Caco-2 (cell line): Measurements from ENCODE around the gene KIAA0232. TPM values are rescaled to one million over a fixed set of nuclear protein-coding genes. Genes with fewer than 3 reads are reported as not detected.

Source experiments
- BruUV-seq: library from RNA; stranded (reverse); fragments of 400-500 nt; replicated peaks from 2 replicates; lab custom pipeline; 2021; lab: Mats Ljungman, UMichigan
- CTCF ChIA-PET: fragments of 300-600 bp; sonication (Branson Sonifier 250); formaldehyde crosslinking; loops from one replicate; lab custom pipeline; 2022; ENCODE audit warnings: antibody characterized with exemption; lab: Charles Lee
- POLR2A ChIA-PET: fragments of 300-600 bp; sonication (Branson Sonifier 250); formaldehyde crosslinking; loops from one replicate; lab custom pipeline; 2022; ENCODE audit warnings: antibody characterized with exemption; lab: Charles Lee
- DNase-seq, 2 experiments: peaks; one replicate each; pipeline versions ENCODE4 v3.0.0 to v3.0.0-alpha.2; 2020 to 2022
- H3K27me3 ChIP-seq: replicated peaks from 2 replicates; pipeline ENCODE4 v1.6.0; 2011; ENCODE audit warnings: low read length; ENCODE audit not compliant: control insufficient read depth, insufficient read depth
- H3K36me3 ChIP-seq: 2 replicates; pipeline ENCODE4 v1.5.1; 2011; ENCODE audit warnings: low read length; ENCODE audit not compliant: control insufficient read depth, insufficient read depth
- H3K4me1 ChIP-seq: fragments of 250-450 bp; sonication (Bioruptor Pico); 2 replicates; pipeline ENCODE4 v1.5.1; 2020; ENCODE audit warnings: mild to moderate bottlenecking
- H3K4me3 ChIP-seq: 2 replicates; pipeline ENCODE4 v1.5.1; 2011; ENCODE audit warnings: low read depth, mild to moderate bottlenecking, control low read depth, low read length
- H3K9me3 ChIP-seq: fragments of 250-450 bp; sonication (Bioruptor Pico); 2 replicates; pipeline ENCODE4 v1.5.1; 2020; ENCODE audit warnings: mild to moderate bottlenecking, moderate library complexity
- H3K27ac Mint-ChIP-seq: one replicate; pipeline ENCODE4 v1.8.0; 2022; ENCODE audit warnings: mixed read lengths; ENCODE audit not compliant: unreplicated experiment
- H3K27me3 Mint-ChIP-seq: one replicate; pipeline ENCODE4 v1.8.0; 2022; ENCODE audit warnings: mixed read lengths; ENCODE audit not compliant: insufficient read depth, unreplicated experiment
- H3K36me3 Mint-ChIP-seq: one replicate; pipeline ENCODE4 v1.8.0; 2022; ENCODE audit warnings: mild to moderate bottlenecking, mixed read lengths; ENCODE audit not compliant: insufficient read depth, unreplicated experiment
- H3K4me1 Mint-ChIP-seq: one replicate; pipeline ENCODE4 v1.8.0; 2022; ENCODE audit warnings: low read depth, mixed read lengths; ENCODE audit not compliant: unreplicated experiment
- H3K4me3 Mint-ChIP-seq: one replicate; pipeline ENCODE4 v1.8.0; 2022; ENCODE audit warnings: mild to moderate bottlenecking, moderate library complexity, mixed read lengths; ENCODE audit not compliant: unreplicated experiment
- H3K9me3 Mint-ChIP-seq: one replicate; pipeline ENCODE4 v1.8.0; 2022; ENCODE audit warnings: mixed read lengths; ENCODE audit not compliant: unreplicated experiment
- CTCF ChIP-seq, 2 experiments: fragments of 200-600 bp in 1 of 2; IDR thresholded peaks; 1 replicate in 1 of 2; 2 replicates in 1 of 2; pipeline versions ENCODE4 v1.5.1 to v1.8.0; 2011 to 2022; ENCODE audit warnings: antibody characterized with exemption in 1 of 2, control low read depth in 1 of 2, inconsistent platforms in 1 of 2, low read depth in 1 of 2, low read length in 1 of 2, mild to moderate bottlenecking in 1 of 2, moderate library complexity in 1 of 2; ENCODE audit not compliant: insufficient read depth in 1 of 2, severe bottlenecking in 1 of 2, unreplicated experiment in 1 of 2
- intact Hi-C: fragments of 100-400 bp; cut with micrococcal nuclease; formaldehyde crosslinking; loops from one replicate; pipeline ENCODE4 v1.10.0; 2022; ENCODE audit not compliant: unreplicated experiment
- total RNA-seq: library from RNA; stranded (reverse); gene quantifications from 2 replicates; pipeline ENCODE4 v1.2.3, GENCODE V29; 2022

The KIAA0232 gene
- total RNA-seq, 1 experiment from 2014 or later = 19.7 TPM

DNA sequence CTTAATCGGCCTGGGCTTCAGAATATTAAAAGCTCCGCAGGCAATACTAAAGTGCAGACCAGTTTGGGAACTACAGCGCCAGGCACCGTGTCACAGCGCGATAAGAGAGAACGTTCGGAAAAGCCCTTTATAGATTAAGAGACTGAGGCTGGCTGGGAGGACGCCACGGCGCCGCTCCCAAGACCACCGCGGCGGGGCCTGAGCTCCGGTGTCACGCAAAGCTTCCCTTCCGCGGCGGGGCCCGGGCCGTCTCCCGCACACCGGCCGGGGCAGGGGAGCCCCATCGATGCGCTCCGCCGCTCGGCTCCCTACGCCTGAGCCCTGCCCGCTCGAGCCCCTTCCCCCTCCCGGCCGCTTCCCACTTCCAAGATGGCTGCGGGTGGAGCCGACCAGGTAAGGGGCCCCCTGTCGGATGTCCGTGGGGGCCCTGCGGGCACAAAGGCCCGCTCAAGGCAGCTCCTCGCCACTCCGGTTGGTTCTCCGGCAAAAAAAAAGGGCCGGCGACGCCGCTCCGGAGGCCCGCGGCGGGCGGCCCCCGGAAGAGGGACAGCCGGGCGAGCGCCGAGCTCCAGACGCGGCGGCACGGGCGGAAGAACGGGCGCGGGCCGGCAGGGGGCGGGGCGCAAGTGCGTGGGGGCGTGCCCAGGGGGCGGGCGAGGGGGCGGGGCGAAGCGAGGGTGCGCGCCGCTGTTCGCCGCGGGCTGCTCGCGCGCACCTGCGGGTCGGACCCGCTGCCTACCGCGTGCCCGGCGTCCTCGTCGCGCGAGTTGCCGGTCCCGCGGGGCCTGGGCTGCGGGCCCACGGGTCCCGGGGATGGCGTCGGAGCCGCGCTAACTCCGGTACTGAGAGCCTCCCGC is 126.8 kb downstream of the KIAA0232 start, which contains the start of gene TBC1D14:
Gene TBC1D14, plus strand, starts transcription at position 714 of the 857 bp plus-strand sequence. CDS start 13,564 bp downstream, outside the sequence.
- BruUV-seq = no TSS peak
- H3K9me3 Mint-ChIP-seq = no peaks in the 10 kb centered on the region

DNA sequence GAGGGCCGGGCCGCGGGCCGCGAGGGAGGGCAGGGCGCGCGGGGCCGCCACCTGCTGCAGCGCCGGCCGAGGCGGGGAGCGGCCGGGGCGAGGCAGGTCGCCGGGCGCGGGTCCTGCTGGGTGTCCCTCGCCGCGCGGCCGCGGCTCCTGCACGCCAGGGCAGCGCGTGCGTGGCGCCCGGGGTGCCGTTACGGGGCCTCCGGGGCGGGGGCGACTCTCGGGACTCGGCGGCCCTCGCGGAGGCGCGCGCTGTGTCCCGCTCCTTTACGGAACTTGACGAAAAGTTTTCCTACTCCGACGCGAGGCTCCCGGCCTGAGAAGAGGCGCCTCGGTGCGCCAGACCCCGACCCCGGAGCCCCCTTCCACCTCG is 127.4 kb downstream of the KIAA0232 start:
- peaks cover 27% of the 10 kb centered on the region for H3K4me1 Mint-ChIP-seq
- H3K36me3 Mint-ChIP-seq = peaks cover 18% of the 10 kb centered on the region
- no peaks in the 10 kb centered on the region for H3K9me3 Mint-ChIP-seq
- DNase-seq = no peak
- no peaks in the 10 kb centered on the region for H3K27me3 Mint-ChIP-seq
- no peaks in the 10 kb centered on the region for H3K36me3 ChIP-seq
- peak overlapping the region; percentile 94 for H3K4me3 Mint-ChIP-seq
- H3K4me3 ChIP-seq = peak overlapping the region; percentile 83
- BruUV-seq = no TSS peak
- ChIA-PET POLR2A (interaction anchor here (0.6 to 1.8 kb wide), 10 partner anchors 8 to 219 kb away, joined by 3 to 16 read pairs (median 4); partner anchors contain the start of gene GRPEL1), CTCF (interaction anchor here (0.6 to 2.3 kb wide), 7 partner anchors 7 to 165 kb away, joined by 3 to 18 read pairs (median 3); no protein-coding TSS in a partner anchor)
- H3K9me3 ChIP-seq = no peaks in the 10 kb centered on the region
- intact Hi-C loops = loop anchor here (1.0 to 2.0 kb wide), 2 partner anchors 44 to 77 kb away; no protein-coding TSS in a partner anchor
- TF ChIP-seq CTCF (IDR thresholded peaks at IDR 0.05; ENCODE audit: insufficient read depth in 1 of 2, low read depth in 1 of 2, low read length in 1 of 2, severe bottlenecking in 1 of 2, unreplicated experiment in 1 of 2) = no peak
- H3K4me1 ChIP-seq = peaks cover 19% of the 10 kb centered on the region
- H3K27me3 ChIP-seq = no peaks in the 10 kb centered on the region
- H3K27ac Mint-ChIP-seq = peak overlapping the region; percentile 89

More for the DNA sequence above, 126.8 kb downstream of the KIAA0232 start, which contains the start of gene TBC1D14:
- peak within 1 kb of the TSS; percentile 89 for H3K27ac Mint-ChIP-seq
- Histone ChIP-seq H3K4me1 (peaks cover 22% of the 10 kb centered on the region), H3K4me3 (peak within 1 kb of the TSS; percentile 83), H3K9me3 (no peaks in the 10 kb centered on the region), H3K27me3 (no peaks in the 10 kb centered on the region), H3K36me3 (no peaks in the 10 kb centered on the region)
- peak within 1 kb of the TSS; percentile 94 for H3K4me3 Mint-ChIP-seq
- ChIA-PET CTCF (interaction anchor here (0.6 to 2.3 kb wide), 7 partner anchors 8 to 164 kb away, joined by 3 to 18 read pairs (median 3); no protein-coding TSS in a partner anchor), POLR2A (interaction anchor here (0.5 to 1.8 kb wide), 15 partner anchors 8 to 219 kb away, joined by 3 to 16 read pairs (median 4); partner anchors contain the start of gene GRPEL1)
- TF ChIP-seq CTCF (IDR thresholded peaks at IDR 0.05; ENCODE audit: insufficient read depth in 1 of 2, low read depth in 1 of 2, low read length in 1 of 2, severe bottlenecking in 1 of 2, unreplicated experiment in 1 of 2) = peak in 1 of 2 experiments; percentile 16
- intact Hi-C loops = loop anchor here (1.0 kb wide), 1 partner anchor 45 kb away; no protein-coding TSS in a partner anchor
- peaks cover 18% of the 10 kb centered on the region for H3K36me3 Mint-ChIP-seq
- no peaks in the 10 kb centered on the region for H3K27me3 Mint-ChIP-seq
- peak; percentile 90 for DNase-seq
- peaks cover 27% of the 10 kb centered on the region for H3K4me1 Mint-ChIP-seq
